Panc1 (cell line): ENCODE data around the gene SMAP1. TPM values are rescaled to one million over a fixed set of nuclear protein-coding genes. Genes with fewer than 3 reads are reported as not detected.

Experiments used
- ATAC-seq: fragments of 200-7000 bp; cut with Tn5 transposase; 2 replicates; pipeline ENCODE4 v1.9.1; 2020; ENCODE audit warnings: mild to moderate bottlenecking, moderate library complexity
- BruUV-seq: library from RNA; stranded (reverse); fragments of 400-500 nt; replicated peaks from 2 replicates; lab custom pipeline; 2021; lab: Mats Ljungman, UMichigan
- CTCF ChIA-PET: fragments of 300-600 bp; sonication (Branson Sonifier 250); formaldehyde crosslinking; loops from one replicate; lab custom pipeline; 2022; ENCODE audit warnings: antibody characterized with exemption; lab: Charles Lee
- POLR2A ChIA-PET: fragments of 300-600 bp; sonication (Branson Sonifier 250); formaldehyde crosslinking; loops from one replicate; lab custom pipeline; 2022; ENCODE audit warnings: antibody characterized with exemption; lab: Charles Lee
- DNase-seq: peaks from one replicate; pipeline ENCODE4 v3.0.0-alpha.2; 2010; ENCODE audit warnings: low read depth, low spot score
- H3K27ac ChIP-seq: 2 replicates; pipeline ENCODE4 v1.5.1; 2011; ENCODE audit warnings: mild to moderate bottlenecking, low read length, inconsistent platforms
- H3K27me3 ChIP-seq: fragments of 200-500 bp; sonication (Bioruptor generic); 2 replicates; pipeline ENCODE4 v1.6.0; 2014; ENCODE audit warnings: low read length, inconsistent platforms; ENCODE audit not compliant: control insufficient read depth, insufficient read depth
- H3K36me3 ChIP-seq: fragments of 200-500 bp; sonication (Bioruptor generic); 2 replicates; pipeline ENCODE4 v1.5.1; 2014; ENCODE audit warnings: inconsistent platforms, mild to moderate bottlenecking, low read length, moderate library complexity; ENCODE audit not compliant: control insufficient read depth, insufficient read depth
- H3K4me1 ChIP-seq: 2 replicates; pipeline ENCODE4 v1.5.1; 2011; ENCODE audit warnings: inconsistent platforms, mild to moderate bottlenecking, low read length, moderate library complexity; ENCODE audit not compliant: control insufficient read depth, insufficient read depth
- H3K4me3 ChIP-seq, 2 experiments: 2 replicates each; pipeline ENCODE4 v1.5.1; 2011 to 2012; ENCODE audit warnings: low read depth in 2 of 2, low read length in 2 of 2, mild to moderate bottlenecking in 2 of 2, inconsistent platforms in 1 of 2, moderate library complexity in 1 of 2
- H3K9me3 ChIP-seq: fragments of 200-500 bp; sonication (Bioruptor generic); 2 replicates; pipeline ENCODE4 v1.5.1; 2014; ENCODE audit warnings: low read depth, mild to moderate bottlenecking, inconsistent platforms, low read length, moderate library complexity; ENCODE audit not compliant: control insufficient read depth, insufficient read depth
- CTCF ChIP-seq: fragments of 450-650 bp; IDR thresholded peaks from 2 replicates; pipeline ENCODE4 v1.5.1; 2017; ENCODE audit warnings: mild to moderate bottlenecking
- POLR2AphosphoS5 ChIP-seq: IDR thresholded peaks from 2 replicates; pipeline ENCODE4 v1.6.1; 2012; ENCODE audit warnings: mild to moderate bottlenecking, low read depth, low read length, moderate library complexity
- REST ChIP-seq, 2 experiments: IDR thresholded peaks; 2 replicates each; pipeline ENCODE4 v1.6.1; 2011 to 2012; ENCODE audit warnings: low read depth in 2 of 2, control low read depth in 1 of 2, low read length in 1 of 2, mild to moderate bottlenecking in 1 of 2, moderate library complexity in 1 of 2; ENCODE audit not compliant: insufficient read depth in 1 of 2
- SIN3A ChIP-seq: IDR thresholded peaks from 2 replicates; pipeline ENCODE4 v1.6.1; 2012; ENCODE audit warnings: low read depth, mild to moderate bottlenecking, low read length, moderate library complexity, borderline replicate concordance; ENCODE audit not compliant: insufficient read depth
- TCF7L2 ChIP-seq: IDR thresholded peaks from 2 replicates; pipeline ENCODE4 v1.6.1; 2011; ENCODE audit warnings: mild to moderate bottlenecking, low read depth, low read length, inconsistent platforms
- in situ Hi-C: cut with HindIII; loops from 2 replicates; pipeline ENCODE4 v1.10.0; 2016; ENCODE audit warnings: low sequenced_read_pairs, low pct_unique_long_range_greater_than_20kb
- intact Hi-C: fragments of 100-400 bp; cut with micrococcal nuclease; formaldehyde crosslinking; loops from one replicate; pipeline ENCODE4 v1.10.0; 2022; ENCODE audit not compliant: unreplicated experiment
- total RNA-seq: library from RNA; stranded (reverse); gene quantifications from one replicate; pipeline ENCODE4 v1.2.1, GENCODE V29; 2021; ENCODE audit not compliant: unreplicated experiment

SMAP1 gene
- total RNA-seq, 1 experiment from 2014 or later = 41.9 TPM

GRCh38 chr6:70638468-70638867, 29.2 kb upstream of the SMAP1 start:
- in situ Hi-C loops = no loop called here
- BruUV-seq = no TSS peak
- CTCF ChIA-PET = no interaction called here

GRCh38 chr6:70651326-70651905, 16.3 kb upstream of the SMAP1 start:
- CTCF ChIA-PET = no interaction called here
- POLR2A ChIA-PET = no interaction called here
- in situ Hi-C loops = no loop called here

More at GRCh38 chr6:70638468-70638867, 29.2 kb upstream of the SMAP1 start:
- DNase-seq = no peak
- Histone ChIP-seq H3K4me1 (no peaks in the 10 kb centered on the region), H3K4me3 (no peak overlapping the region), H3K27me3 (peaks cover 3% of the 10 kb centered on the region; the same call in 1 of the 2 replicates), H3K36me3 (no peaks in the 10 kb centered on the region), H3K9me3 (no peaks in the 10 kb centered on the region), H3K27ac (no peak overlapping the region)
- intact Hi-C loops = no loop called here
- POLR2A ChIA-PET = no interaction called here
- TF ChIP-seq SIN3A (no peak), REST (IDR thresholded peaks at IDR 0.05; ENCODE audit: insufficient read depth in 1 of 2, low read depth in 2 of 2, low read length in 1 of 2) (no peak), TCF7L2 (no peak), CTCF (no peak), POLR2AphosphoS5 (no peak)
- ATAC-seq = no peak

More at GRCh38 chr6:70651326-70651905, 16.3 kb upstream of the SMAP1 start:
- H3K9me3 ChIP-seq = no peaks in the 10 kb centered on the region
- H3K4me1 ChIP-seq = no peaks in the 10 kb centered on the region
- DNase-seq (no peak), ATAC-seq (no peak)
- H3K36me3 ChIP-seq = no peaks in the 10 kb centered on the region
- no peaks in the 10 kb centered on the region for H3K27me3 ChIP-seq
- no TSS peak for BruUV-seq
- H3K4me3 ChIP-seq = no peak overlapping the region
- no peak overlapping the region for H3K27ac ChIP-seq
- no peak for TF ChIP-seq REST (IDR thresholded peaks at IDR 0.05; ENCODE audit: insufficient read depth in 1 of 2, low read depth in 2 of 2, low read length in 1 of 2)
- TF ChIP-seq TCF7L2 = no peak
- no peak for TF ChIP-seq CTCF
- no peak for TF ChIP-seq SIN3A
- no peak for TF ChIP-seq POLR2AphosphoS5
- intact Hi-C loops = no loop called here
